MM.1S (cell line): ENCODE data around the gene FAM107B.

Experiments used
- CTCF ChIP-seq: fragments of 300-600 bp; sonication (generic); IDR thresholded peaks from 2 replicates; pipeline ENCODE4 v1.5.1; 2016; ENCODE audit warnings: antibody characterized with exemption, low read length, mixed read lengths
- EZH2 ChIP-seq: fragments of 300-600 bp; sonication (generic); optimal IDR thresholded peaks from 2 replicates; pipeline ENCODE3; 2017; ENCODE audit warnings: low read depth, mild to moderate bottlenecking, antibody characterized with exemption, low read length, mixed read lengths
- EZH2phosphoT487 ChIP-seq: fragments of 300-600 bp; sonication (generic); IDR thresholded peaks from 2 replicates; pipeline ENCODE4 v1.6.1; 2018; ENCODE audit warnings: antibody characterized with exemption, low read length

DNA sequence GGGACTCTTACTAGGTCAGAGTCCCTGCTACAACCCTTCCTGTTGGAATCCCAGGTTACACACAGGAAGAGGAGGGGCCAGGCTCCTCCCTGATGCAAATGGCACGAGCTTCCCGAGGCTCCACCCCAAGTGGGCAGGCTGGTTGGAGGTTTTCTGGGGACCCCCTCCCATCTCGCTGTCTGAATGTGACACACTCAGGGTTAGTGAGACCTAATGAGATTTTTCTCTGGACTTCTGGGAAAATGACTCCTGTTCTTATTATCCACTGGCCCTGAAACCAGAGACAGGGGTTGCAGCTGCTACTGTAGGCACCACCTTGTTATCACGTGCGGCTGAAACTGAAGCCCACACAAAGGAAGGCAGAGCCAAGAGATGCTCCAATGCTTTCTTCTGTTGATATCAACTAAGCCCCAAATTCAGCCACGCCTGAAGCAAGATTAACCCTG, 103.3 kb downstream of the FAM107B start:
- TF ChIP-seq CTCF (no peak), EZH2phosphoT487 (no peak), EZH2 (no peak)
